GM12873 (cell line): ENCODE measurements around the gene HNF1B.

Experiments used
- TF ChIP-seq, protein P1 (sequence below): IDR thresholded peaks from 2 replicates; pipeline ENCODE4 v1.5.1; 2012; ENCODE audit warnings: low read depth, mild to moderate bottlenecking, moderate library complexity, low read length, control low read depth; ENCODE audit not compliant: insufficient read depth; ENCODE audit errors: missing control alignments

The HNF1B gene

DNA sequence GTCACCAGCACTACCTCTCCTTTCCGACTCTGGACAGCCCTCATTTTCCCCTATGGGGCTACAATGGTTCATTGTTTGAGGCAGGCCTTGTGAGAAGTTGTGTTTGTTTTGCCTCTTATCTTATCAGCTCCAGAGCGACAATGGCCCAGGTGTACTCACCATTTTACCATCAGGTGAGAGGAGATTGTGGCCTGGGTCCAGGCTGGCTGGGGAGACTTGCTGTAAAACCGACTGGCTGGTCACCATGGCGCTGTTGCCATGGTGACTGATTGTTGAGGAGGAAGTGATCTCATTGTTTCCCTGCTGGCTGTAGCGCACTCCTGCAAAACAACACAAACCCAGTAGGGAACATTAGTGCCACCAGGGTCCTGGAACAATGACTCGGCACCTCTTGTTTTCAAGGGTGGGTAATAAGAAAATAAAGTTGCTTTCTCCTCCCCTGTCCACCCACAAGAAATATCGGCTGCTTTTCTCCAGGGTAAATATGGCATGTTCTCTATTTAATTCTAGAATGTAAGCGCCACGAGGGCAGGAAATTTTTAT is 34.4 kb downstream of the HNF1B start:
- TF ChIP-seq, protein P1, sequence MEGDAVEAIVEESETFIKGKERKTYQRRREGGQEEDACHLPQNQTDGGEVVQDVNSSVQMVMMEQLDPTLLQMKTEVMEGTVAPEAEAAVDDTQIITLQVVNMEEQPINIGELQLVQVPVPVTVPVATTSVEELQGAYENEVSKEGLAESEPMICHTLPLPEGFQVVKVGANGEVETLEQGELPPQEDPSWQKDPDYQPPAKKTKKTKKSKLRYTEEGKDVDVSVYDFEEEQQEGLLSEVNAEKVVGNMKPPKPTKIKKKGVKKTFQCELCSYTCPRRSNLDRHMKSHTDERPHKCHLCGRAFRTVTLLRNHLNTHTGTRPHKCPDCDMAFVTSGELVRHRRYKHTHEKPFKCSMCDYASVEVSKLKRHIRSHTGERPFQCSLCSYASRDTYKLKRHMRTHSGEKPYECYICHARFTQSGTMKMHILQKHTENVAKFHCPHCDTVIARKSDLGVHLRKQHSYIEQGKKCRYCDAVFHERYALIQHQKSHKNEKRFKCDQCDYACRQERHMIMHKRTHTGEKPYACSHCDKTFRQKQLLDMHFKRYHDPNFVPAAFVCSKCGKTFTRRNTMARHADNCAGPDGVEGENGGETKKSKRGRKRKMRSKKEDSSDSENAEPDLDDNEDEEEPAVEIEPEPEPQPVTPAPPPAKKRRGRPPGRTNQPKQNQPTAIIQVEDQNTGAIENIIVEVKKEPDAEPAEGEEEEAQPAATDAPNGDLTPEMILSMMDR, result no peak

DNA sequence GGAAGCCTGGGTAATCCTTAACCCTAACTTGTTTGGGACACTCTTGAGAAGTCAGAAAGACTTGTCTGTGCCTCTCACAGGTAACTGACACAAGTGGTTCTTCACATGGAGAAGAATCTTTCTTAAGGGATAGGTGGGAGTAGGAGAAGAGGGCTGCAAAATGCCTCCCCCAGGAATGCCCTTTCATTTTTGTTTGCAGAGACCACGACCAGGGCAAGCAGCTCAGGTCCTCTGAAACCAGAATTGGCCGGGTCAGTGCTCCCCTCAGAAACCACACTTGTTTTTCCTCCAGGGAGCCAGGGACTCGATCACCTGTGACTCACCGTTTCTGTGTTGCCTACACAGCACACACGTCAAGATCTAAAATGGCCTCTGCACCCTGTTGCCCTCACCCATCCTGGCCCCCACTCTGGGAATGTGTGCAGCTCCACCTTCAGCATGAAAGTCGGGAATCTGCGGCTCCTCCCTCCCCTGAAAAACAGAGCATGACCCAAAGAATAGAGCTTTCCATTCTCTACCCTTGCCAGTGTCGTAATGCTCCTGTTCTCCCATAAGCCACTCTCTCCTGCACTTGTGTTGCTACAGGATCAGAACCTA is 36.1 kb downstream of the HNF1B start:
- TF ChIP-seq, protein P1, result no peak

DNA sequence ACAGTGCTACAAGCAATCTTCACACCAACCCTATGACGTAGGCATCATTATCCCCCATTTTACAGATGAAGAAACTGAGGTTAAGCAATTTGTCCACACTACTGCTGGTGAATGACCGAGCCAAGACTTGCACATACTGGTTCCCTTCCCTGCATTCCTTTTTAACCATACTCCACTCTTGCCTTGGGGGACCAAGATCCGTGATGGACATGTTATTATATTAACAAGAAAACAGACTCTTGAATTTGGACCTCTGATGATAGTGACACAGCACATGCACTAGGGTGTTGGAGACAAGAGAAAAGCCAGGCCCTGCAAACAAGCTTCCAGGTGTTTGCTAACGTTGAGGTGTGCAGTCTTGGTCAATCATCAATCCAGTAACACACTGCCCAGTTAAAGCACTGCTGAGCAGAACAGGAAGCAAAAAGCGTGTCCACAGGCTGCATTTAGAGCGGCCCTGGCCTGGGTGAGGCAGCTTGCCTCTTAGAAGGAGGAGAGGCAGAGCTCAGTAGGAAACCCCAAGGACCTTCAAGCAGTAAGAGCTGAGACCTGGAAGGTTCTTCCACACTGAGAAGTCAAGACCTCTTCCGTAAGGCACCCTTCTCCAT is 36.7 kb downstream of the HNF1B start:
- TF ChIP-seq, protein P1, result no peak

DNA sequence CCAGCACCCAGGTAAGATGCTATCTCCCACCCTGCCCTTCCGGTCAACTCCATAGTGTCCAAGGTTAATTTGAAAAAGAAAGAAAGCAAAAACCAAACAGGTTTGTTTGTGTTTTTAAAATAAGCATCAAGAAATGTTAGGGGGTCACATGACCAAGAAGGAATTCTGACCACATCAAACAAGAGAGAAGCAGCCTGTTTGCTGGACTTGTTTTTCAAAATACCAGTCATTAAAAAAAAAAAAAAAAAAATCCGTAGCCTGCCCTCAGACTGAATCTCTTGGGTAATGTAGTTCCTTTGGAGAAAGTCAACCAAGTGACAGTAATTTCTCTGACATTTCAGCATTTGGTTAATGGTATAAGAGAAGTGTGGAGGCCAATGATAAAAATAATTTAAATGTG is 38.4 kb downstream of the HNF1B start:
- TF ChIP-seq, protein P1, result no peak

DNA sequence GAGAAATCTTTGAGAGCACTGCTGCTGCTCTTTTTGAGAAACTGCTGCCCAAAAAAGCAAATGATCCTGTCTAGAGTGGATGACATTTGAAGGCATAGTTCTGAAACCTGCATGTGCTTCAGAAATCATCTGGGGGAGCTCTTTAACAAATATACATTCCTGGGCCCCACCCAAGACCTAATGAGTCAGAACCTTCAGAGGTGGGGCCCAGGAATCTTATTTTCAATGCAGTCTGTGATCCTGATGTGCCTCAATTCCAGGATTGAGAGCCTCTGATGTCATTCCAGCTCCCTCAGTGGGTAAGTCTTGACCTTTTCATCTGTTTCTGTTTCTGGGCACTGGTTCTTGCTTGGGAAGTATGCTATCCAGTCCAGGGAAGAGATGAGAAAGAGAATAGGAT is 42.3 kb downstream of the HNF1B start:
- TF ChIP-seq, protein P1, result no peak

DNA sequence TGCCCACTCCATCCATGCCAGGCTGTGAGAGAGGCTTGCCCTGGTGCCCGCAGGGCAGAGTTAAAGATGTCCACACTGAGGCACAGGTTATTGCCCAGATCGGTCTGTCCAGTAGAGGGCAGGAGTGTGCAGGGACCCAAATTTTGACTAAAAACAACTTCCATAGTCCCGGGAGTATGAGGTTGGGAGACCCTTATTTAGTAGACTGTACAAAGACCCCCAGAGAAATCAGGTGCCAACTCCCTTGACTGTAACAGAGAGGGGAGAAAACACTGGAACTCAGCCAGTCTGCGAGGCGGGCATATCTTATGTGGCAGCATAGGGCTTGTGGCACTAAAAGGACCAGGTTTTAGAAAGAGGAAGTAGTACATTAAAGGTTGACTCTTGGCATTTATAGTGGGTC is 43.4 kb downstream of the HNF1B start:
- TF ChIP-seq, protein P1, result peak; percentile 88

DNA sequence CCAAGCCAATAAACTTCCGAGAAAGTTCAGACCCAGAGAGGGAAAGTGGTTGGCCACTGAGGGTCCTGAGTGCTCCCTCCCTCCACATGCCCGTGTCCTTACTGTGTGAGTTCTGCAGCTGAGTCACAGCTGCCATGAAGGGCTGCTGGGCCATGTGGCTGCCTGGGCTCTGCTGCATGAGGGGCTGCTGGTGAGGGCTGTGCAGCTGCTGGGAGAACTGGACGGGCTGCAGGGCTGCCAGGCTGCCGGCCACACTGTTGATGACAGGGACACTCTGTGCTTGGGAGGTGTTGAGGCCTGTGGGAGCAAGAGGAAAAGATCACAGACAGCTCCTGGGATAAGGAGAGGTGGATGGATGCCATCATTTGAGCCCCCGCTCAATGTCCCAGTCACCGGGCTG is 44.0 kb downstream of the HNF1B start:
- TF ChIP-seq, protein P1, result no peak
